Endothelial cell of coronary artery (primary cell): Measurements from ENCODE around the gene SOX6. TPM values are rescaled to one million over a fixed set of nuclear protein-coding genes. Genes with fewer than 3 reads are reported as not detected.

ENCODE experiments used
- total RNA-seq: library from RNA; depleted of rRNA; stranded (reverse); fragments of >200 nt; gene quantifications from 2 replicates; pipeline ENCODE4 v1.2.3, GENCODE V29; 2014

SOX6 gene
- under 0.01 and 0.28 TPM in 2 replicates for total RNA-seq

DNA sequence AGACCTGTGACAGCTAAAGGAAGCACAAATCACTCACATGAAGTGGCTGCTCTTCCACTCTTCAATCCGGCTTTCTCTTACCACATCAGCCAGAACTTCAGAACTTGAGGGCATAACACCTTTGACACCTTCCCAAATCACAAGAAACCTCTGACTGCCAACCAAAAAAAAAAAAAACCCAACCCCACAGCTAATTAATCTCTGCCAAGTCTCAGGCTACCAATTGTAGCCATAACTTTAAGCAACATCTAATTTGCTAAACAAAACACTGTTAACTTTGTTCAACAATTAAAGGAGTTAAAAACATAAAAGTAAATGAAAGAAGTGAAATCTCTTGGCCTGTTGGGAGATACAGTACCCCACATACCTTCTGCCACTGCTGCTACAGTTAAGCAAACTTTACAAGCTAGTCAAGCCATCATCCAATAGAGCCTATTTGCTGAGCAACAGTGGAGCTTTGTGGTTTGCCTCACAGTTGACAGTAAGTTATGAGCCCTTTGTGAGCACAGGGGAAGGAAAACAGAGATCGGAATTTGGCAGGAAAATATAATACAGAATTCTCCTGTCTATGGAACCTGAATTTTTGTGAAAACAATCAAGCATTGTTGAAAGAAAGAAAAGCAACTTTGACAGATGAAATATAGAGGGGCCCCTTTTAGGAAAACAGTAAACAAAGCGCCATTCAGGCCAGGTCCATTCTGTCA is at the start of gene SOX6:
SOX6 (minus strand) TSS at position 490 of the 704 bp plus-strand sequence. CDS start 15,298 bp downstream, outside the sequence.

